ENCODE measurements around the gene PDGFD.

DNA sequence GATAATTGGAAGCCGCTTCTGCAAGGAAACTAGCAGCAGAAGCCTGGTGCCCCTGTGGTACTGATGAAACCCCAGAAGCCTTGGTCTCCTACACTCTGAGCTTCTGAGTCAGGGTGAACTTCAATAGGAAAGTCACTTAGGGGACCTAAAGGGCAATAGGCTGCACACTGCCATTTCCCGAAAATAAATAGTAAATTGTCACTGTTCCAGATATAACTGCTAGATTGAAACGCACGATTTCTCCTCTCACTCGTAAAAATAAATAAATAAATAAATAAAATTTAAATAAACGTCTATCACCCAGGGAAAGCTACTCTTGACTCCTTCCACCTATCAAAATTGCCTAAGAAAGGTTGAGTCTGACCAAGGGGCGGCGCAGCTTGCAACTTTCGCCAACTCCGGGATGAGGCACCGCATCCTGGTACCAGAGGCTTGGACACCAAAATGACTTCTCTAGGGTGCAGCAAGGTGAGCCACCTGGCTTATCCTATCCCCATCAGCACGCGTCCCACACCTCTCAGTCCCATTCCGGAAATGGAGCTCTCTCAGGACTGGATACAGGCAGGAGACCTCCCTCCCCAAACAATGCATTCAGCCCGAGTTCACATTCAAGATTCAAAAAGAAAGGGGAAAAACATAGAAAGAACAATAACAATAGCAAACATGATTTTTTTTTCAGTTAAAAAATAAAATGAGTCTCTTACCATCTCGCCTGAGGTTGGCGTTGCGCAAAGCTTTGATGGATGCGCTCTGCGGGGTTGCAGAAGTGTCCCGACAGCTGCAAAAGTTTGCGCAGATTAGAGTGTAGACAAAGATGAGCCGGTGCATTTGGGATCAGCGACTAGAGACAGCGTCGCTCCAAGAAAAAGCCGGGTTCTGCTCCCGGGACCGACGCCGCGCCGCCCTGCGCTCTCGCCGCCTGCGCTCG lies 583 bp downstream of the PDGFD start:
- no peak for TF ChIP-seq POLR2A (IDR thresholded peaks at IDR 0.05)
- TF ChIP-seq, protein P1, sequence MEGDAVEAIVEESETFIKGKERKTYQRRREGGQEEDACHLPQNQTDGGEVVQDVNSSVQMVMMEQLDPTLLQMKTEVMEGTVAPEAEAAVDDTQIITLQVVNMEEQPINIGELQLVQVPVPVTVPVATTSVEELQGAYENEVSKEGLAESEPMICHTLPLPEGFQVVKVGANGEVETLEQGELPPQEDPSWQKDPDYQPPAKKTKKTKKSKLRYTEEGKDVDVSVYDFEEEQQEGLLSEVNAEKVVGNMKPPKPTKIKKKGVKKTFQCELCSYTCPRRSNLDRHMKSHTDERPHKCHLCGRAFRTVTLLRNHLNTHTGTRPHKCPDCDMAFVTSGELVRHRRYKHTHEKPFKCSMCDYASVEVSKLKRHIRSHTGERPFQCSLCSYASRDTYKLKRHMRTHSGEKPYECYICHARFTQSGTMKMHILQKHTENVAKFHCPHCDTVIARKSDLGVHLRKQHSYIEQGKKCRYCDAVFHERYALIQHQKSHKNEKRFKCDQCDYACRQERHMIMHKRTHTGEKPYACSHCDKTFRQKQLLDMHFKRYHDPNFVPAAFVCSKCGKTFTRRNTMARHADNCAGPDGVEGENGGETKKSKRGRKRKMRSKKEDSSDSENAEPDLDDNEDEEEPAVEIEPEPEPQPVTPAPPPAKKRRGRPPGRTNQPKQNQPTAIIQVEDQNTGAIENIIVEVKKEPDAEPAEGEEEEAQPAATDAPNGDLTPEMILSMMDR (IDR thresholded peaks at IDR 0.05): no peak

Data from ovary (tissue), 3 donors.